ENCODE measurements around the gene TTLL5. TPM values are rescaled to one million over a fixed set of nuclear protein-coding genes. Genes with fewer than 3 reads are reported as not detected.
"Not testable (repeated sequence)": the region's sequence is repeated elsewhere in the genome, so short reads cannot be mapped to it uniquely, and the experiment has no call there.

TTLL5 gene
- total RNA-seq, 2 experiments from 2014 or later: 26.9 to 30.5 TPM

- Mint-ChIP-seq H3K36me3 (peaks cover 9% of the 10 kb centered on the region), H3K27ac (no peak overlapping the region), H3K4me3 (no peak overlapping the region), H3K27me3 (no peaks in the 10 kb centered on the region), H3K4me1 (peaks cover 7% of the 10 kb centered on the region), H3K9me3 (no peaks in the 10 kb centered on the region)
- DNase-seq: no peak
Measured at GRCh38 chr14:75831952-75832351, 170.9 kb downstream of the TTLL5 start.

DNA sequence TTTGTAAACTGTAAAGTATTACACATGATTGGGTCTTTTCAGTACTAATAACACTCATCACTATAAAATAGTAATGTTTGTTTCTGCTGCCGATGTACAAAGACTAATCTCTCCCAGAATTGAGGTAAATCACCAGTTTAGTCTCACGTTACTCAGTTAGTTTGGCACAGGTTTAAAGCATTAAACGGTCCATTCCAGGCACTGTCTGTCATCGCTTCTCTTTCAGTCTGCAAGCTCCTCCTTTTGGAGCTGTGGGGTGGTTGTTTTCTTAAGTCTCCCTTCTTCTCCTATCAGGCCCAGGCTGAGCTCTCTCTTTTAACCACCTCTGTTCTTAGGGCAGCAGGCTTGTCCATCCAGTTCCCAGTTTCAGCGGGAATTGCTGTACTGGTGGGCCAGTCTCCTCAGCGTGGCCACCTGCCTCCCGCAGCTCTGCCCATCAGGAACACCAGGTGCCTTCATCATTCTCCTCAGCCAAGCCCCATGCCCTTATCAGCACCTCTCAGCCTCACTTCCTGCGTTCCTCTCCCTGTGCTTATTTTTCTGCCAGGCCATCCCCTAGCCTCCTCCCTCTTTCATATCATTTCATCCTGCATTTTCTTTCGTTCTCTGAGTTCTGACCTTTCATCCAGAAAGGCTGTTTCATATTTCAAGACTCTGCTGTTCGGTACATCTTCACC is 171.7 kb downstream of the TTLL5 start:
- H3K4me3 Mint-ChIP-seq: no peak overlapping the region
- no peak overlapping the region for H3K27ac Mint-ChIP-seq

GRCh38 chr14:75833326-75834020 is 172.4 kb downstream of the TTLL5 start:
- H3K27me3 Mint-ChIP-seq: no peaks in the 10 kb centered on the region
- H3K9me3 Mint-ChIP-seq: no peaks in the 10 kb centered on the region

More for the DNA sequence above, 171.7 kb downstream of the TTLL5 start:
- no peaks in the 10 kb centered on the region for H3K9me3 Mint-ChIP-seq
- DNase-seq: no peak
- peaks cover 7% of the 10 kb centered on the region for H3K4me1 Mint-ChIP-seq
- H3K36me3 Mint-ChIP-seq: peaks cover 12% of the 10 kb centered on the region
- H3K27me3 Mint-ChIP-seq: no peaks in the 10 kb centered on the region

DNA sequence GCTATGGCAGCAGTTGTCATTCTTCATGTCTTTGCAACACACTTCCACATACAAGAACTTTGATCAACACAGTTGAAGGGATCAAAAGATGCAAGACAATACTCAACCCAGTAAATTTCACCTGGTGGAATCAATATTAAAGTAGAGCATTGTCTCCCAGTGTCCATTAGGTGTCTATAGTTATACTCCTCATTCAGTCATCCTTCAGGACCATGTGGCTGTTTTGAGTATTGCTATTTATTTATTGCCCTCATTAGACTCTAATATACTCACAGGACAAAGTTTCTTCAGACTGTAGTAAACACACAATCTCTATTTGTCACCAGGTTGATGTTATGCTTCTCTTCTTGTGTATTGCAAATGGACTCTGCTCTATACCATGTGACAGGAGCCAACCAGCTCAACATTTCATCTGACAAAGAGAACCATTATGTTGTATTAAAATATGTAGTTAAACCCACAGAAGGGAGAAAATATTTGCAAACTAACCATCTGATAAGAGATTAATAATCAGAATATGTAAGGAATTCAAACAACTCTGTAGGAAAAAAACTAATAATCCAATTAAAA is 174.2 kb downstream of the TTLL5 start:
- no peak for DNase-seq
- Mint-ChIP-seq H3K9me3 (peaks cover 7% of the 10 kb centered on the region), H3K27ac (no peak overlapping the region), H3K36me3 (peaks cover 31% of the 10 kb centered on the region), H3K27me3 (no peaks in the 10 kb centered on the region), H3K4me3 (no peak overlapping the region), H3K4me1 (peaks cover 9% of the 10 kb centered on the region)

More at GRCh38 chr14:75833326-75834020, 172.4 kb downstream of the TTLL5 start:
- Mint-ChIP-seq H3K4me1 (peaks cover 7% of the 10 kb centered on the region), H3K27ac (no peak overlapping the region), H3K36me3 (peaks cover 18% of the 10 kb centered on the region), H3K4me3 (no peak overlapping the region)
- DNase-seq: no peak

DNA sequence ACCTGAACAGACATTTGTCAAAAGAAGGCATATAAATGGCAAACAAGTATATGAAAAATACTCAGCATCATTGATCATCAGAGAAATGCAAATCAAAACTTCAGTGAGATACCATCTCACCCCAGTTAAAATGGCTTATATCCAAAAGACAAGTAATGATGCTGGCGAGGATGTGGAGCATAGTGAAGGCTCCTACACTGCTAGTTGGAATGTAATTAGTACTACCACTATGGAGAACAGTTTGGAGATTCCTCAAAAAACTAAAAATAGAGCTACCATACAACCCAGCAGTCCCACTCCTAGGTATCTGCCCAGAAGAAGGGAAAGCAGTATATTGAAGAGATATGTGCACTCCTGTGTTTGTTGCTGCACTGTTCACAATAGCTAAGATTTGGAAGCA is 174.7 kb downstream of the TTLL5 start:
- Mint-ChIP-seq H3K27ac (no peak overlapping the region), H3K4me1 (peaks cover 9% of the 10 kb centered on the region), H3K4me3 (no peak overlapping the region), H3K27me3 (no peaks in the 10 kb centered on the region), H3K9me3 (peaks cover 7% of the 10 kb centered on the region), H3K36me3 (peaks cover 31% of the 10 kb centered on the region)
- no peak for DNase-seq

DNA sequence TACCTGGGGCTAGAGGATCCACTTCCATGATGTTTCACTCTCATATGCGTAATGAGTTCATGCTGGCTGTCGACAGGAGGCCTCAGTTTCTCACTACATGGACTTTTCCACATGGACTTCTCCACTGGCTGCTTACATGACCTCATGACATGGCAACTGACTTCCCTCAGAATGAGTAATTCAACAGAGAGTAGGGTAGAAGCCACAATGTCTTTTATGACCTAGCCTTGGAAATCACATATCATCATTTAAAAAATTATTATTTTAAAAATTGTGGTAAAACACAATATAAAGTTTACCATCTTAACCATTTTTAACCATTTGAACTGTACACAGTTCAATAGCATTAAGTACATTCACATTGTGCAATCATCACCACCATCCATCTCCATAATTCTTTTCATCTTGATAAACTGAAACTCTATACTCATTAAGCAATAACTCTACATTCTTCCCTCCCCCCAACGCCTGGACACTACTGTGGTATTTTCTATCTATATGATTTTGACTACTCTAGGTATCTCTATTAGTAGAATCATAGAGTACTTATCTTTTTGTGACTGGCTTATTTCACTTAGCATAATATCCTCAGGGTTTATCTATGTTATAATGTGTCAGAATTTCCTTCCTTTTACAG is 176.2 kb downstream of the TTLL5 start:
- H3K27ac Mint-ChIP-seq: no peak overlapping the region
- H3K27me3 Mint-ChIP-seq: no peaks in the 10 kb centered on the region
- H3K36me3 Mint-ChIP-seq: peaks cover 32% of the 10 kb centered on the region
- peaks cover 4% of the 10 kb centered on the region for H3K4me1 Mint-ChIP-seq
- DNase-seq: no peak
- H3K9me3 Mint-ChIP-seq: peaks cover 7% of the 10 kb centered on the region
- no peak overlapping the region for H3K4me3 Mint-ChIP-seq

DNA sequence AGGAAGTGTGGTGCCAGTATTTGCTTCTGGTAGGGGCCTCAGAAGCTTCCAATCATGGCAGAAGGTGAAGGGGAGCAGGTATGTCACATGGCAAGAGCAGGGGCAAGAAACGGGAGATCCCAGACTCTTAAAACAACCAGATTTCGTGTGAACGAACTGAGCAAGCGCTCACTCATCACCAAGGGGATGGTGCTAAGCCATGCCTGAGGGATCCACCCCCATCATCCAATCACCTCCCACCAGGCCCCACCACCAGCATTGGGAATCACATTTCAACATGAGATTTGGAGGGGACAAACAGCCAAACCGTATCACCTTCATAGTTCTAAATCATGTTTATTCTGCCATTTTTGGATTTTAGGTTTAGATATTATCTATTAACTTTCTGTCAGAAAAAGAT is 179.9 kb downstream of the TTLL5 start:
- Mint-ChIP-seq H3K4me1 (peaks cover 2% of the 10 kb centered on the region), H3K27me3 (no peaks in the 10 kb centered on the region), H3K9me3 (peaks cover 7% of the 10 kb centered on the region), H3K27ac (no peak overlapping the region), H3K36me3 (peaks cover 27% of the 10 kb centered on the region), H3K4me3 (no peak overlapping the region)
- DNase-seq: no peak

- H3K4me1 Mint-ChIP-seq: peaks cover 2% of the 10 kb centered on the region
- peaks cover 24% of the 10 kb centered on the region for H3K36me3 Mint-ChIP-seq
- no peak for DNase-seq
- peaks cover 7% of the 10 kb centered on the region for H3K9me3 Mint-ChIP-seq
- no peak overlapping the region for H3K4me3 Mint-ChIP-seq
- no peak overlapping the region for H3K27ac Mint-ChIP-seq
- no peaks in the 10 kb centered on the region for H3K27me3 Mint-ChIP-seq
Measured at GRCh38 chr14:75842551-75842950, 181.5 kb downstream of the TTLL5 start.

- no peak for DNase-seq
- H3K9me3 Mint-ChIP-seq: peaks cover 1% of the 10 kb centered on the region
- H3K36me3 Mint-ChIP-seq: peaks cover 8% of the 10 kb centered on the region
- H3K27me3 Mint-ChIP-seq: no peaks in the 10 kb centered on the region
- H3K27ac Mint-ChIP-seq: no peak overlapping the region
- H3K4me3 Mint-ChIP-seq: no peak overlapping the region
- H3K4me1 Mint-ChIP-seq: no peaks in the 10 kb centered on the region
Measured at GRCh38 chr14:75844486-75844885, 183.4 kb downstream of the TTLL5 start.

DNA sequence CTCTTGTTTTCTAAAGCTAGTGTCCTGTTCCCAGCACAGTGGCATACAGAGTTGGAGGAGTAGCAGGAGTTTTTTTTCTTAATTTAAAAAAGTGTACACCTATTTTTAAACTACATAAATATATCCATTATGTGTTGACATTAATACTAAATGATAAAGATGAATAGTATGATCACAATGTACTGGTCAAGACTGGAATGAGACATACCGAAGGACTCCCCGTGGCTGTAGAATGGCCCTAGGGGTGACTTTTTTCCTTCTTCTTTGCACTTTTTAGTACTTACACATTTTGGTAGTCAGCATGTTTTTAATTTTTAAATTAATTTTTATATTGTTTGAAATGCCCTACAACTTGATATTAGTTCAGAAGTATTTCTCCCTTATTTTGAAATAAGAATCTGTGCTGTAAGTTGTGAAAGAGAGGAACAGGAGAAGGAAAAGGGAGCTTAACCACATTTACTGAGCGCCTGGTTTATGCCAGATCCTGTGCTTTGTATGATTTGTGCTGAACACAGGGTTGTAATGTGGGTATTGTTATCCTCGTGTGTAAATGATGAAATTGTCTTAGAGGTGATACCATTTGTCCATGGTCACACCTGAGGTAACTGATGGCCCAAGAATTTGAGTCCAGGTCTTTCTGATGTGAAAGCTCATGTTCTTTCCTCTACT is 184.2 kb downstream of the TTLL5 start:
- no peak overlapping the region for H3K27ac Mint-ChIP-seq
- peaks cover 3% of the 10 kb centered on the region for H3K36me3 Mint-ChIP-seq
- H3K9me3 Mint-ChIP-seq: no peaks in the 10 kb centered on the region
- no peaks in the 10 kb centered on the region for H3K4me1 Mint-ChIP-seq
- H3K27me3 Mint-ChIP-seq: no peaks in the 10 kb centered on the region
- DNase-seq: no peak
- H3K4me3 Mint-ChIP-seq: no peak overlapping the region

- not testable (repeated sequence) for H3K4me1 Mint-ChIP-seq, H3K27ac Mint-ChIP-seq, H3K9me3 Mint-ChIP-seq, H3K27me3 Mint-ChIP-seq, H3K4me3 Mint-ChIP-seq, H3K36me3 Mint-ChIP-seq, DNase-seq
Measured at GRCh38 chr14:75846694-75847093, 185.6 kb downstream of the TTLL5 start.

- no peak overlapping the region for H3K4me3 Mint-ChIP-seq
- no peaks in the 10 kb centered on the region for H3K36me3 Mint-ChIP-seq
- no peaks in the 10 kb centered on the region for H3K4me1 Mint-ChIP-seq
- no peaks in the 10 kb centered on the region for H3K27me3 Mint-ChIP-seq
- no peak for DNase-seq
- H3K9me3 Mint-ChIP-seq: no peaks in the 10 kb centered on the region
- no peak overlapping the region for H3K27ac Mint-ChIP-seq
Measured at GRCh38 chr14:75847584-75847983, 186.5 kb downstream of the TTLL5 start.

DNA sequence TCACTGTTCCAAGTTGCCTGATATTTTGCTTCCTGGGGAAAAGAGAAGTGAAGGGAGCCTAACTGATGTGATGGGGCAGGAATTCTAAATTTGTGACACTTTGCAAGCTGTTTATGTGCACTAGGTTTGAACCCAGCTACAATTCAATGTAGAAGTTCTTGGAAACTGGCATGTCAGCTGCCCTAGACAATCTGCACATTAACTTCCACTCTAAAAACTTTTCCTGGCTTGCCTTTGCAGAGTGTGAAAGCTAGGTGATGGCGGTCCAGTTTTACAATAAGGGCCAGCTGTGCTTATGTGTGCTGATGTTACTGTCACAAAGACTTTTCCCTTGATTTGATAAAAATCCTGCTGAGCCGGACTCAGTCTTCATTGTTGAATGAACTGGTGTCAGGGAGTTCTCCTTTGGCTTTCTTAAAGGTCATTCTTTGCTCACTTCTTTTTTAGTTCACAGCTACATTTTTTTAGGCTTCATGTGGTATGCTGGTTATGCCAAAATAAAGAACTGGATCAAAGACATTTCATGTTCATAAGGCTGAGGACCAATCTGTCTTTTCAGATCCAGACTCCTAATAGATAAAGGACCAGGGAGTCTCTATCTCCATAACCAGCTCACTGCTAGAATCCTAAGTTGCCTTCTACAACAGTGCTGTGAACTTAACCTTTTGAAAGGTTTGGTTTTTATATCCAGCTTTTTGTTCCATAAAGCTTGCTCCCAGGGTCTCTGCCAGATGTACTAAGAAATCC is 187.3 kb downstream of the TTLL5 start:
- DNase-seq: no peak
- H3K36me3 Mint-ChIP-seq: no peaks in the 10 kb centered on the region
- H3K27ac Mint-ChIP-seq: no peak overlapping the region
- H3K4me3 Mint-ChIP-seq: no peak overlapping the region
- no peaks in the 10 kb centered on the region for H3K27me3 Mint-ChIP-seq
- H3K9me3 Mint-ChIP-seq: no peaks in the 10 kb centered on the region
- H3K4me1 Mint-ChIP-seq: no peaks in the 10 kb centered on the region

- Mint-ChIP-seq H3K9me3 (no peaks in the 10 kb centered on the region), H3K4me1 (no peaks in the 10 kb centered on the region), H3K36me3 (no peaks in the 10 kb centered on the region), H3K27ac (no peak overlapping the region), H3K4me3 (no peak overlapping the region), H3K27me3 (no peaks in the 10 kb centered on the region)
- DNase-seq: no peak
Measured at GRCh38 chr14:75849300-75849895, 188.4 kb downstream of the TTLL5 start.

Measured in activated naive CD8-positive, alpha-beta T cell treated with anti-CD3 and anti-CD28 coated beads for 36 hours (primary cell).